CD4-positive, alpha-beta T cell treated with Interleukin-4 for 4 hours (primary cell): ENCODE data around the gene ETV2.
"Not testable (repeated sequence)": the region's sequence is repeated elsewhere in the genome, so short reads cannot be mapped to it uniquely, and the experiment has no call there.

Experiments
- DNase-seq: peaks from one replicate; pipeline ENCODE4 v3.0.0-alpha.2; 2020

The ETV2 gene

GRCh38 chr19:35628565-35629331, 12.8 kb upstream of the ETV2 start, which contains the start of gene RBM42:
TSS of gene RBM42 (plus strand) at chr19:35629036. CDS start at chr19:35629154, 118 bp downstream.
- peak; percentile 98 for DNase-seq

GRCh38 chr19:35629332-35629633, 12.3 kb upstream of the ETV2 start:
- no peak for DNase-seq

GRCh38 chr19:35633727-35634440, 7.7 kb upstream of the ETV2 start:
- no peak for DNase-seq

GRCh38 chr19:35636651-35637050, 4.9 kb upstream of the ETV2 start:
- no peak for DNase-seq

GRCh38 chr19:35637165-35637564, 4.4 kb upstream of the ETV2 start:
- DNase-seq: no peak

GRCh38 chr19:35639321-35639639, 2.3 kb upstream of the ETV2 start:
- no peak for DNase-seq

GRCh38 chr19:35639863-35640262, 1.7 kb upstream of the ETV2 start:
- no peak for DNase-seq

GRCh38 chr19:35642312-35642711, 767 bp downstream of the ETV2 start:
- no peak for DNase-seq

- DNase-seq: no peak
These were observed 1.3 kb downstream of the ETV2 start for GRCh38 chr19:35642798-35643254.

GRCh38 chr19:35643255-35644205, 2.0 kb downstream of the ETV2 start:
- peak; percentile 82 for DNase-seq

GRCh38 chr19:35644206-35644986, 2.9 kb downstream of the ETV2 start:
- peak; percentile 96 for DNase-seq

GRCh38 chr19:35644987-35645679, 3.6 kb downstream of the ETV2 start:
- DNase-seq: peak; percentile 46

- no peak for DNase-seq
These were observed 4.4 kb downstream of the ETV2 start for GRCh38 chr19:35645680-35646511.

- DNase-seq: peak; percentile 96
These were observed 6.7 kb downstream of the ETV2 start, which contains the start of gene COX6B1 for GRCh38 chr19:35648017-35648961. TSS of gene COX6B1 (plus strand) at chr19:35648323. CDS start at chr19:35651244, 2,921 bp downstream.

GRCh38 chr19:35650581-35650980, 9.0 kb downstream of the ETV2 start:
- DNase-seq: no peak

GRCh38 chr19:35654828-35655227, 13.3 kb downstream of the ETV2 start:
- DNase-seq: not testable (repeated sequence)

- no peak for DNase-seq
These were observed 14.1 kb downstream of the ETV2 start for GRCh38 chr19:35655600-35655999.

GRCh38 chr19:35656700-35657099, 15.2 kb downstream of the ETV2 start:
- DNase-seq: no peak

GRCh38 chr19:35657904-35658700, 16.6 kb downstream of the ETV2 start:
- DNase-seq: no peak
